Measurements from ENCODE around the gene HIC2.
"Not testable (repeated sequence)": the region's sequence is repeated elsewhere in the genome, so short reads cannot be mapped to it uniquely, and the experiment has no call there.

DNA sequence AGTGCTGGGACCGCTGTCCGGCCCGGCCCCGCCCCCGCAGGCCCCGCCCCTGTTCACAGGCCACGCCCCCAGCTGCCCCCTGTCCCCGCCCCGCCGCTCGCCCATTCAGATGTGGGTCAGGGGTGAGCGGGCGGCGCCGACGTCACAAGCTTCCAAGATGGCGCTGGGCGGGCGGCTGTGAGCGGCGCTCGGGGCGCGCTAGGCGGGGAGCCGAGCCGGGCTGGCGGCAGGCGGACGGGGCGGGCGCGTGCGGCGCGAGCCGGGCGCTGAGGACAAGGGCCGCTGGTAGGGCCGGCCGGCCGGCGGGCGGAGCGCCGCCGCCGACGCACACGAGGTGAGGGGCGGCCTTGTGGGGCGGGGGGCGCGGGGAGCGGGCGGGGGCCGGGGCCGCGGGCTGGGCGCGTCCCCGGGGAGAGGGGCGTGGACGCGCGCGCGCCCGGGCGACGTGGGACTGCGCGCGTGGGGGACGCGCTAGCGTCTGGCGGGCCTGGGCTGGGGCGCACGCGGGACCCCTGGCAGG lies at the start of gene HIC2:
- TF ChIP-seq, protein P1, sequence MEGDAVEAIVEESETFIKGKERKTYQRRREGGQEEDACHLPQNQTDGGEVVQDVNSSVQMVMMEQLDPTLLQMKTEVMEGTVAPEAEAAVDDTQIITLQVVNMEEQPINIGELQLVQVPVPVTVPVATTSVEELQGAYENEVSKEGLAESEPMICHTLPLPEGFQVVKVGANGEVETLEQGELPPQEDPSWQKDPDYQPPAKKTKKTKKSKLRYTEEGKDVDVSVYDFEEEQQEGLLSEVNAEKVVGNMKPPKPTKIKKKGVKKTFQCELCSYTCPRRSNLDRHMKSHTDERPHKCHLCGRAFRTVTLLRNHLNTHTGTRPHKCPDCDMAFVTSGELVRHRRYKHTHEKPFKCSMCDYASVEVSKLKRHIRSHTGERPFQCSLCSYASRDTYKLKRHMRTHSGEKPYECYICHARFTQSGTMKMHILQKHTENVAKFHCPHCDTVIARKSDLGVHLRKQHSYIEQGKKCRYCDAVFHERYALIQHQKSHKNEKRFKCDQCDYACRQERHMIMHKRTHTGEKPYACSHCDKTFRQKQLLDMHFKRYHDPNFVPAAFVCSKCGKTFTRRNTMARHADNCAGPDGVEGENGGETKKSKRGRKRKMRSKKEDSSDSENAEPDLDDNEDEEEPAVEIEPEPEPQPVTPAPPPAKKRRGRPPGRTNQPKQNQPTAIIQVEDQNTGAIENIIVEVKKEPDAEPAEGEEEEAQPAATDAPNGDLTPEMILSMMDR (conservative IDR thresholded peaks at IDR 0.05; ENCODE audit: low read length): not testable (repeated sequence)
- not testable (repeated sequence) for TF ChIP-seq EZH2phosphoT487 (IDR thresholded peaks at IDR 0.05; ENCODE audit: borderline replicate concordance, low read depth, low read length)

All from OCI-LY7 (cell line).